ENCODE measurements around the gene HYPK.

The HYPK gene

DNA sequence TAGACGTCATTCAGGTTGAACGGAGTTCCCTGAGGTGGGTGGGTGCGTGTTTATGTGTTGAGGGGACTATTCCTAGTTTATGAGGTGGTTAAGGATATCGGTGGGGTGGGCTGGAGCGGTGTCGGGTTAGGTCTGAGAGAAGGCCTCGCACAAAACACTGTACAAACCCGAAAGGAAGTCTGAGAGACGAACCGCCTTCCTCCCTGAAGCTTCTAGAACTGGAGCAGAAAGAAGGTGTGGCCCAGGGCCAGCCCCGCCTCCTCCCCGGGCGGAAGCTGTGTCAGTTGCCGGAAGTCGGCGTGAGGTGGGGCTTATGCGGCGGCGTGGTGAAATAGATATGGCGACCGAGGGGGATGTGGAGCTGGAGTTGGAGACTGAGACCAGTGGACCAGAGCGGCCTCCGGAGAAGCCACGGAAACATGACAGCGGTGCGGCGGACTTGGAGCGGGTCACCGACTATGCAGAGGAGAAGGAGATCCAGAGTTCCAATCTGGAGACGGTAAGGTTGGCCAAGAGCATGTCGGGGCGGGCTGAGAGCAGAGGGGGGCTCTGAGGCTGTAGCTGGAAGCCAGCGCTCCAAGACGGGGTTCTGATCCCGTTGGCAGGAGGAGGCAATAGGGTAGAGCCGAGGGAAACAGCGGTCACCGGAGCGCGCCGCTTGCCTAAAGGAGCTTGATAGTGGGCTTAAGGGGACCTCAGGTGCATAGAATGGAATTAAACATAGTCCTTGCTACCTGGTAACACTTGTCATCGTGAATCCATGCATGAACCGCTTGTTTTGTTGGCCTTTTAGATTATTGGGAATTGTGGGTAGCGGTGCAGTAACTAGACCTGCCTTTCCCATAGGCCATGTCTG, at the start of gene HYPK:
Gene HYPK, plus strand, starts transcription at position 314 of the 856 bp plus-strand sequence. Its CDS starts 24 bp downstream, at position 338.
- DNase-seq: peak; percentile 58

DNA sequence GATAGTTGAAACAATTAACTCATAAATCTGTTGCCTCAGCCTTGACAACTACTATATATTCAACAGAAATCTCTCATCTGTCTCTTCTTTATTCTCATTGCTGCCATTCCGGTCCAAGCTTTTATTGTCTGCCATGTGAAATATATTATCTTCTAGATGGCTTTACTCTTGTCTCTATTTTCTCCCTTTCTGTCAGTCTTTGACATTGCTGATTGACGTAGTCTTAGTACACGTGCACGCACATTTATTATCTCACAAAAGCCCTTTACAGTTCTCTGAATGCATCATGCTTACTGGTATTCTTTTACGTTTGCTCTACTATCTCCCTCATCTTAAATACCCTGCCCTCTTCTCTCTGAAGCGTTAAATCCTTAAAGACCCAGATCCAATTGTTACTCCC, 48.5 kb upstream of the HYPK start:
- DNase-seq: no peak

DNA sequence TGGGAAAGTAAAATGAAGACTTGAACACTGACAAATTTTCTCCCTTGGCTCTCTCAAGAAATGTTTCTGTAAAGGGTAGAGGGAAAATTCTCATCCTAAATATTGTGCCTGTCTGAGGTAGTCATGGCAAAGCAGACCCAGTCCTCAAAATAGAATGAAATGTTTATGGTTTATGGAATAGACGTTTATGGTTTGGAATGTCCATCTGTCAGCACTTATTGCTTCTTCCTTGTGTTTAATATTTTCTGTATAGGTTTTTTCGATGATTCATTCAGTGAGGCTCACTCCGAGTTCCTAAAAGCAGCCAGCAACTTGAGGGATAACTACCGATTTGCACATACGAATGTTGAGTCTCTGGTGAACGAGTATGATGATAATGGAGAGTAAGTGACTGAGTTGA, 37.6 kb upstream of the HYPK start:
- no peak for DNase-seq

GRCh38 chr15:43763819-43764446, 36.5 kb upstream of the HYPK start:
- DNase-seq: no peak

GRCh38 chr15:43769584-43770228, 30.7 kb upstream of the HYPK start:
- DNase-seq: peak; percentile 17

DNA sequence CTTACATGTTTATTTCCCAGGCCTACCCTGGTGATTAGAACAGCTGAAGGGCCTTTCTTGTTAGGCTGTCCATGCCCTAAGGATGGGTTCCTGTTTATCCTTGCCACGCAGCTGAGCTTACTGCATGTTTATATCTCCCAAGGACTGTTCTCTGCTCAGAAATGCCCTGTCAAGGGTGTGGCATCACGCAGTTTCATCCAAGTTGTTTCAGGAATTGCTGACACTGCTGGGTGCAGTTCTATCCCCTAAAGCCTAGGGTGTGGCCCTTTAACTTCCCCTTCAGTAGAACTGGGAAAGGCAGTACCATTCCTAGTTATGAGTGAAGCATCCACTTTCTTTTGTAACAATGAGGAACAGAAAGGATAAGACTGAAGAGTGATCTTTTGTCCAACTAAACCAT, 28.6 kb upstream of the HYPK start:
- DNase-seq: no peak

- DNase-seq: no peak
These were observed 27.8 kb upstream of the HYPK start for GRCh38 chr15:43772624-43773023.

DNA sequence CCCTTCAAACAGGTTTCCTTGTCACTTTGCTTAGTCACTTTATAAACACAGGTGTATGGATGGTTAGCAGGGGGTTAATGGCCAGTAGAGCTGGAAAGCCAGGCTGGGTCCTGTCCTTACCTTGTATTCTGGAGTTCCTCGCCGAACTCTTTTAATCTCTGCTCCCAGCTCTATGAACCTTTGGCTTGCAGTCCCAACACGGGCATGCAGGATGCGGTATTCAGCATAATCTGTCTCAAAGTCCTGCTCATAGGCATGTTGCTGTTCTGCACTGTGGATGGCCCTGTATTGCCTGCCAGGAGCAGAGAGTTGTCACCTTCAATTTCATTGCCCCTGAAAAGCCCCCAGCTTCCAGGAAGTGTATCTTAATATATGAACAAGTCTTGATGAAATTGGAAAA, 26.3 kb upstream of the HYPK start:
- no peak for DNase-seq

GRCh38 chr15:43775411-43775965, 24.9 kb upstream of the HYPK start:
- DNase-seq: no peak

- no peak for DNase-seq
These were observed 24.2 kb upstream of the HYPK start for GRCh38 chr15:43776101-43776717.

DNA sequence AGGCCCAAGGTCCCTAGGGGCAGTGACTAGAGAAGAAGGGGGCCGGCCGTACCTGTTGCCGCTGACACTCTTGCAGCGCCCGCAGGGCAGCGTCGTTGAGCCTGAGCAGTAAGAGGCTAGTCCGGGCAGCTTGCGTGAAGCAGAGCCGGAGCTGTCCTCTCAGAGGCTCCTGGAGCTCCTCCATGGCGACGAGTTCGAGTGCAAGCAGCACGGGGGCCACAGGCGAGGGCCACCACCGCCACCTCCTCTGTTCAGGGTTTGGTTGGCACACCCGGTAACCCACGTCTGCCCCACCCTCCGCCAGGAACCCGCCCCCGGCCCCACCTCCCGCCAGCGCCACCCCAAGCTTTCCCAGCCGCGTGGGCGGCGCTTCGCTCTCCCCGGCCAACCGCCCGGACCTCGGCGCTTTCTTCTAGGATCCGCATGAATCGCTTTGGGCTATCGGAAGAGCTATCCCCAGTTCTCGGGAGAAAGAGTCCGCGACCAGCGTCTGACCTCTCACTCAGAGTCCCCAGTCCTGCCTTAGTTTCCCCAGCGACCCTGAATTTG, 23.6 kb upstream of the HYPK start, which contains the start of gene ELL3:
Gene ELL3, minus strand, starts transcription at position 249 of the 549 bp plus-strand sequence. Its CDS starts 65 bp downstream, at position 184.
- no peak for DNase-seq

- DNase-seq: no peak
These were observed 23.0 kb upstream of the HYPK start for GRCh38 chr15:43777267-43777914.

- DNase-seq: no peak
These were observed 21.4 kb upstream of the HYPK start for GRCh38 chr15:43779016-43779415.

- no peak for DNase-seq
These were observed 11.0 kb upstream of the HYPK start for GRCh38 chr15:43789409-43789808.

- DNase-seq: peak; percentile 97
These were observed 8.2 kb upstream of the HYPK start, which contains the start of gene SERF2 for GRCh38 chr15:43791993-43792760. SERF2 (plus strand) TSS chr15:43792320; CDS start chr15:43792377, 57 bp downstream.

DNA sequence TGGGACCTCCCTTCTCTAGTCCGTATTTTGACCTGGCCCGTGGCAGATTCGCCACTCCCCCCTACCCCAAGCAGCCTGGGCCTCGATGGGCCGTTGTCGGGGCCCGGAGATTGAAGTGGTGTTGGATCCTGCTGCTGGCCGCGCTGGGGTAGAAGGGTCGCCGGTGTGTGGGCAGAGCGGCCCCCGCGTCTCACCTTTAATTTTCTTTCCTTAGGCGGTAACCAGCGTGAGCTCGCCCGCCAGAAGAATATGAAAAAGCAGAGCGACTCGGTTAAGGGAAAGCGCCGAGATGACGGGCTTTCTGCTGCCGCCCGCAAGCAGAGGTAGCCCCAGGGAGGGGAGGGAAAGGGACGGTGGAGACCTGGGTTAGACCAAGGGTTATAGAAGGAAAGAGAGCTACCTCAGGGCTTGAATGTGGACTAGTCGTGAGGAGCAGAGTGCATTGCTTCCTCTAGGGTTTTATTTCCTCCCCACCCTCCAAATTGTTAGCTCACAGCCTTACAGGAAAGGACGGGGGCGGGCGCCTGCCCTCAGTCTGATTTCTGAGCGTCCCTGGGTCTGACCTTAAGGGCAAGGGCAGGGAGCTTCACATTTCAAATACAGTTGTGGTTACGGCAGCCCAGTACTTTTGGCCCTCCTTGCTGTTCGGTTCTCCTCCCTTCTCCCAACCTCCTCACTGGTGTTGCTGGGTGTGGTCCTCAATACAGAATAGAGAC, 7.5 kb upstream of the HYPK start:
- DNase-seq: no peak

- no peak for DNase-seq
These were observed 6.8 kb upstream of the HYPK start for GRCh38 chr15:43793647-43794046.

GRCh38 chr15:43794269-43795037, 5.9 kb upstream of the HYPK start:
- no peak for DNase-seq

- no peak for DNase-seq
These were observed 5.2 kb upstream of the HYPK start for GRCh38 chr15:43795197-43795596.

DNA sequence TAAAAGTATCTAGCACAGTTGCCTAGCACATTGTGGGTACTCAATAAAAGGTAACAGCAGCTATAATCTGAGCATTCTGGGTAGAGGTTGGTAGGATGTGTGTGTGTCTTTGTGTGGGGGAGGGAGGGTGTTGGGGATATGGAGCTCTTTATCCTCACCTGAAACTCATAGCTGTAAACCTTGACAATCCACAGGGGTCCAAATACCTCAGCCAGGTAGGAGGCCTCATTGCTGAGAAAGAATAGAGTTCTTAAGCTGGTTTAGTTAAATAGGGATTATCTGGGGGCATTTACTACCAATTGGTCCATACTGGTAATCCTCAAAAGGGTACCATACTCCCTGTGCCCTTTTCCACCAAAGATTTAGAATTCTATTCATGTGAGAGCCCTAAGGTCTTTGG, 4.4 kb upstream of the HYPK start:
- no peak for DNase-seq
